ENCODE results near the gene SNX9.

GRCh38 chr6:157983406-157984119 lies 160.5 kb downstream of the SNX9 start:
- TF ChIP-seq CTCF (conservative IDR thresholded peaks at IDR 0.05; ENCODE audit: low read depth, low read length) = no peak
- no peak for TF ChIP-seq EZH2 (IDR thresholded peaks at IDR 0.05; ENCODE audit: borderline replicate concordance, low read depth, low read length, poor library complexity, severe bottlenecking)
